ENCODE data around the gene ZBTB16.

The ZBTB16 gene

DNA sequence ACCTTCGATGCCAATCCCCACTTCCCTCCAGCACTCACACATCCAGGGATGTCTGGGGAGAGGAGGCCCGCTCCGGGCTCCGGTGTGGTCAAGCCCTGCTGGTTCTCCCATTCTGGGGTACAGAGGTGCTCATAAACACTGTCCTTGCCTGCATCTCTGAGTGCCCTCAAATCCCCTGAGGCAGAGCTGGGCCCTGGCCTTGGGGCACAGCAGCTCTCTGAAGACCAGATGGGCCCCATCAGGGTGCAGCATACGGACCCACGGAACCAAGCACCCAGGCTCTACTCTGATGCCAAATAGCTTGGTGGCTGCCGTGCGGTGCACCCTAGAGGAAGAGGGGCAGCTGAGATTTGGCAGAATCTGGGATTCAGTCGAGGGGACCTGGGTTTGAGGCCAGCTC, 201.0 kb downstream of the ZBTB16 start (continued):
- no peak for TF ChIP-seq ZNF48 (tag by site-specific recombination; IDR thresholded peaks at IDR 0.05)
- no peak for TF ChIP-seq ZNF2 (tag by site-specific recombination; IDR thresholded peaks at IDR 0.05)
- TF ChIP-seq, protein P1, sequence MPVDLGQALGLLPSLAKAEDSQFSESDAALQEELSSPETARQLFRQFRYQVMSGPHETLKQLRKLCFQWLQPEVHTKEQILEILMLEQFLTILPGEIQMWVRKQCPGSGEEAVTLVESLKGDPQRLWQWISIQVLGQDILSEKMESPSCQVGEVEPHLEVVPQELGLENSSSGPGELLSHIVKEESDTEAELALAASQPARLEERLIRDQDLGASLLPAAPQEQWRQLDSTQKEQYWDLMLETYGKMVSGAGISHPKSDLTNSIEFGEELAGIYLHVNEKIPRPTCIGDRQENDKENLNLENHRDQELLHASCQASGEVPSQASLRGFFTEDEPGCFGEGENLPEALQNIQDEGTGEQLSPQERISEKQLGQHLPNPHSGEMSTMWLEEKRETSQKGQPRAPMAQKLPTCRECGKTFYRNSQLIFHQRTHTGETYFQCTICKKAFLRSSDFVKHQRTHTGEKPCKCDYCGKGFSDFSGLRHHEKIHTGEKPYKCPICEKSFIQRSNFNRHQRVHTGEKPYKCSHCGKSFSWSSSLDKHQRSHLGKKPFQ (tag by site-specific recombination; IDR thresholded peaks at IDR 0.05), result no peak
- TF ChIP-seq, protein P2, sequence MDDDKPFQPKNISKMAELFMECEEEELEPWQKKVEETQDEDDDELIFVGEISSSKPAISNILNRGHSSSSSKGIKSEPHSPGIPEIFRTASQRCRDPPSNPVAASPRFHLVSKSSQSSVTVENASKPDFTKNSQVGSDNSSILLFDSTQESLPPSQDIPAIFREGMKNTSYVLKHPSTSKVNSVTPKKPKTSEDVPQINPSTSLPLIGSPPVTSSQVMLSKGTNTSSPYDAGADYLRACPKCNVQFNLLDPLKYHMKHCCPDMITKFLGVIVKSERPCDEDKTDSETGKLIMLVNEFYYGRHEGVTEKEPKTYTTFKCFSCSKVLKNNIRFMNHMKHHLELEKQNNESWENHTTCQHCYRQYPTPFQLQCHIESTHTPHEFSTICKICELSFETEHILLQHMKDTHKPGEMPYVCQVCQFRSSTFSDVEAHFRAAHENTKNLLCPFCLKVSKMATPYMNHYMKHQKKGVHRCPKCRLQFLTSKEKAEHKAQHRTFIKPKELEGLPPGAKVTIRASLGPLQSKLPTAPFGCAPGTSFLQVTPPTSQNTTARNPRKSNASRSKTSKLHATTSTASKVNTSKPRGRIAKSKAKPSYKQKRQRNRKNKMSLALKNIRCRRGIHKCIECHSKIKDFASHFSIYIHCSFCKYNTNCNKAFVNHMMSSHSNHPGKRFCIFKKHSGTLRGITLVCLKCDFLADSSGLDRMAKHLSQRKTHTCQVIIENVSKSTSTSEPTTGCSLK (tag by site-specific recombination; IDR thresholded peaks at IDR 0.05), result no peak

DNA sequence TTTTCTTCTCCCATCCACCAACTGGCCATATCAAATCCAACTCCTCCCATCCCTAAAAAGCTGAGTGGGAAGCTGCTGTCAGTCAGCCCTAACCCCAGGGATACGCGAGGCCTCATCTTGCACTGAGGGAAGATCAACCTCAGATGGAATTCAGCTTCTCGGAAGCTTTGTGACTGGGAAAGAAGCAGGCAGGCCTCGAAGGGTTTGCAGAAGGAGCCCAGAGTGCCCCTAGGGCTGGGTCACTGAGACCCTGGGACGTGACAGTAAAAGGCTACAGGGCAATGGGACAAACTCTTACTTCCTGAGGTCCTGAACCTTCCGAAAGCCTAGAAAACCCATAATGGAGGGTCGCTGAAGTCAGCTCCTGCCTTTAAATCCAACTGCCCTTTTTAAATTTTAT, 202.3 kb downstream of the ZBTB16 start:
- ChIA-PET CTCF (interaction anchor here (0.6 to 11.7 kb wide), 59 partner anchors 10 to 956 kb away, joined by 3 to 392 read pairs (median 5); no protein-coding TSS in a partner anchor), POLR2A (interaction anchor here (1.3 kb wide), 1 partner anchor 366 kb away, joined by 3 read pairs; no protein-coding TSS in a partner anchor)
- H3K4me1 ChIP-seq (ENCODE audit: control insufficient read depth, insufficient read depth, low read length), result no peaks in the 10 kb centered on the region
- no peaks in the 10 kb centered on the region for H3K36me3 ChIP-seq (ENCODE audit: control insufficient read depth in 2 of 2, insufficient read depth in 1 of 2, low read length in 2 of 2)
- H3K4me3 ChIP-seq (ENCODE audit: low read depth, low read length), result no peak overlapping the region
- H3K27ac ChIP-seq (ENCODE audit: extremely low read depth, low read depth, low read length), result no peak overlapping the region
- no peaks in the 10 kb centered on the region for H3K9me3 ChIP-seq (ENCODE audit: control insufficient read depth, insufficient read depth, low read depth, low read length)
- no peak for TF ChIP-seq GFI1B (tag by site-specific recombination; IDR thresholded peaks at IDR 0.05)
- TF ChIP-seq ZNF837 (tag by site-specific recombination; IDR thresholded peaks at IDR 0.05), result no peak
- no peak for TF ChIP-seq MZF1 (tag by site-specific recombination; IDR thresholded peaks at IDR 0.05; ENCODE audit: borderline replicate concordance)
- TF ChIP-seq ZSCAN23 (tag by site-specific recombination; IDR thresholded peaks at IDR 0.05), result no peak
- TF ChIP-seq ZNF311 (tag by site-specific recombination; IDR thresholded peaks at IDR 0.05; ENCODE audit: borderline replicate concordance), result no peak
- no peak for TF ChIP-seq ZNF626 (tag by site-specific recombination; IDR thresholded peaks at IDR 0.05)

DNA sequence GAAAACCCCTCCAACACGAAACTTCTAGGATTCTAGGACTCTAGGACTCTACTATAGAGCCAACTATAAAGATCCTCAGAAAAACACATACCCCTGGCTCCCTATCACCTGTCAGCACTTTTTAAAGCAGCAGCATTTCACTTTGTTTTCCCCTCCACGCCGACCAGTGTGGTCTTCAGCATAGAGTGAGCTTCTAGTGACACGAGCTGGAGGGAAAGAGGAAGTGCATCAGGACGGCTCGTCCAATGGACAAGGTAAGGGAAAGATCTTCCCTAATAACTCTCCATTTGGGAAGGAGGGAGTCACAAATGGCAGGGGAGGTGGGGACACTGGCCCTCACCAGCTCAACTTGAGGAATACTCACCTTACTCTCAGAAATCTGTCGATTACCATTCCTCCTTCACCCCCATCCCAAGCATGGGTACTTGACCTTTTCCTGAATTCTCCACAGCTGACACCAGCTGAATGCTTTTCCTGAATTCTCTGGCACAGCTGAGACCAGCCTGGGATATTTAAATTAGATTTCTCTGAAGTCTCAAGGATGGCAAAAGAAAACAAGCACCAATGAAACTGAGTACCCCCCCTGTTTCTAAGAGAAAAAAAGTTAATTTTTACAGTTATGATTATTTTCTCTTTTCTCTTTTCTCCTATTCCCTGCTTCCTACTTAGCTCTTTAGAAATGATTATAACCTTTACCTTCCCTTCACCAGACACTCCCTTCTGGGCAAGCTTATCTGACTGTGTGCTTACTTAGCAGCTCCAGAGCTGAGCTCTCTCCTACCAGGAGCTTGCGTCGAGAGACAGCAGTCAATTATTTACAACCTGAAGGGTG, 203.4 kb downstream of the ZBTB16 start:
- no peak overlapping the region for H3K27ac ChIP-seq (ENCODE audit: extremely low read depth, low read depth, low read length)
- TF ChIP-seq, protein P3, sequence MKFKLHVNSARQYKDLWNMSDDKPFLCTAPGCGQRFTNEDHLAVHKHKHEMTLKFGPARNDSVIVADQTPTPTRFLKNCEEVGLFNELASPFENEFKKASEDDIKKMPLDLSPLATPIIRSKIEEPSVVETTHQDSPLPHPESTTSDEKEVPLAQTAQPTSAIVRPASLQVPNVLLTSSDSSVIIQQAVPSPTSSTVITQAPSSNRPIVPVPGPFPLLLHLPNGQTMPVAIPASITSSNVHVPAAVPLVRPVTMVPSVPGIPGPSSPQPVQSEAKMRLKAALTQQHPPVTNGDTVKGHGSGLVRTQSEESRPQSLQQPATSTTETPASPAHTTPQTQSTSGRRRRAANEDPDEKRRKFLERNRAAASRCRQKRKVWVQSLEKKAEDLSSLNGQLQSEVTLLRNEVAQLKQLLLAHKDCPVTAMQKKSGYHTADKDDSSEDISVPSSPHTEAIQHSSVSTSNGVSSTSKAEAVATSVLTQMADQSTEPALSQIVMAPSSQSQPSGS (tag by site-specific recombination; IDR thresholded peaks at IDR 0.05; ENCODE audit: low read depth), result no peak
- TF ChIP-seq IKZF3 (tag by site-specific recombination; IDR thresholded peaks at IDR 0.05) (peak; percentile 75), ZNF654 (tag by site-specific recombination; IDR thresholded peaks at IDR 0.05; ENCODE audit: low read depth) (peak; percentile 88), ZNF558 (tag by site-specific recombination; IDR thresholded peaks at IDR 0.05) (no peak), ZNF585B (tag by site-specific recombination; IDR thresholded peaks at IDR 0.05) (no peak), SCRT2 (tag by site-specific recombination; IDR thresholded peaks at IDR 0.05) (no peak), ZBTB7A (tag by site-specific recombination; IDR thresholded peaks at IDR 0.05; ENCODE audit: low read depth) (no peak), ZNF202 (tag by site-specific recombination; IDR thresholded peaks at IDR 0.05; ENCODE audit: borderline replicate concordance) (no peak), ZBTB48 (tag by site-specific recombination; IDR thresholded peaks at IDR 0.05) (no peak), ZNF157 (tag by site-specific recombination; IDR thresholded peaks at IDR 0.05) (no peak), WT1 (tag by site-specific recombination; IDR thresholded peaks at IDR 0.05) (no peak), ZNF473 (tag by site-specific recombination; IDR thresholded peaks at IDR 0.05) (no peak), SCRT1 (tag by site-specific recombination; IDR thresholded peaks at IDR 0.05; ENCODE audit: borderline replicate concordance) (no peak)
- TF ChIP-seq, protein P4, sequence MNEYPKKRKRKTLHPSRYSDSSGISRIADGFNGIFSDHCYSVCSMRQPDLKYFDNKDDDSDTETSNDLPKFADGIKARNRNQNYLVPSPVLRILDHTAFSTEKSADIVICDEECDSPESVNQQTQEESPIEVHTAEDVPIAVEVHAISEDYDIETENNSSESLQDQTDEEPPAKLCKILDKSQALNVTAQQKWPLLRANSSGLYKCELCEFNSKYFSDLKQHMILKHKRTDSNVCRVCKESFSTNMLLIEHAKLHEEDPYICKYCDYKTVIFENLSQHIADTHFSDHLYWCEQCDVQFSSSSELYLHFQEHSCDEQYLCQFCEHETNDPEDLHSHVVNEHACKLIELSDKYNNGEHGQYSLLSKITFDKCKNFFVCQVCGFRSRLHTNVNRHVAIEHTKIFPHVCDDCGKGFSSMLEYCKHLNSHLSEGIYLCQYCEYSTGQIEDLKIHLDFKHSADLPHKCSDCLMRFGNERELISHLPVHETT (tag by site-specific recombination; IDR thresholded peaks at IDR 0.05), result no peak
- TF ChIP-seq, protein P5, sequence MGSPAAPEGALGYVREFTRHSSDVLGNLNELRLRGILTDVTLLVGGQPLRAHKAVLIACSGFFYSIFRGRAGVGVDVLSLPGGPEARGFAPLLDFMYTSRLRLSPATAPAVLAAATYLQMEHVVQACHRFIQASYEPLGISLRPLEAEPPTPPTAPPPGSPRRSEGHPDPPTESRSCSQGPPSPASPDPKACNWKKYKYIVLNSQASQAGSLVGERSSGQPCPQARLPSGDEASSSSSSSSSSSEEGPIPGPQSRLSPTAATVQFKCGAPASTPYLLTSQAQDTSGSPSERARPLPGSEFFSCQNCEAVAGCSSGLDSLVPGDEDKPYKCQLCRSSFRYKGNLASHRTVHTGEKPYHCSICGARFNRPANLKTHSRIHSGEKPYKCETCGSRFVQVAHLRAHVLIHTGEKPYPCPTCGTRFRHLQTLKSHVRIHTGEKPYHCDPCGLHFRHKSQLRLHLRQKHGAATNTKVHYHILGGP (tag by site-specific recombination; IDR thresholded peaks at IDR 0.05), result no peak

More for the DNA sequence above, 203.4 kb downstream of the ZBTB16 start:
- Histone ChIP-seq H3K9me3 (ENCODE audit: control insufficient read depth, insufficient read depth, low read depth, low read length) (no peaks in the 10 kb centered on the region), H3K4me3 (ENCODE audit: low read depth, low read length) (no peak overlapping the region), H3K4me1 (ENCODE audit: control insufficient read depth, insufficient read depth, low read length) (no peaks in the 10 kb centered on the region), H3K36me3 (ENCODE audit: control insufficient read depth in 2 of 2, insufficient read depth in 1 of 2, low read length in 2 of 2) (no peaks in the 10 kb centered on the region)
- ChIA-PET POLR2A (no interaction called here), CTCF (interaction anchor here (0.6 to 11.7 kb wide), 44 partner anchors 12 to 1272 kb away, joined by 3 to 392 read pairs (median 4); partner anchors contain the start of gene HTR3A)

Data from HEK293 (cell line).